A549 (cell line): ENCODE data around the gene HLA-G. TPM values are rescaled to one million over a fixed set of nuclear protein-coding genes. Genes with fewer than 3 reads are reported as not detected.

Experiments
- ATAC-seq, 2 experiments: fragments of 200-7000 bp in 1 of 2; fragments of >200 bp in 1 of 2; cut with Nextera tagmentation in 1 of 2; cut with Tn5 transposase in 1 of 2; 3 replicates each; pipeline versions ENCODE4 v1.8.0 to v1.9.1; 2018 to 2020; ENCODE audit warnings: mild to moderate bottlenecking in 1 of 2, moderate library complexity in 1 of 2
- CTCF ChIA-PET: fragments of 300-600 bp; sonication (Branson Sonifier 250); formaldehyde crosslinking; extraction: SDS; loops from one replicate; lab custom pipeline; 2021; ENCODE audit warnings: antibody characterized with exemption, inconsistent platforms; lab: Yijun Ruan, JAX
- POLR2A ChIA-PET: fragments of 350-600 bp; formaldehyde crosslinking; extraction: SDS; loops from one replicate; lab custom pipeline; 2021; ENCODE audit warnings: antibody characterized with exemption, inconsistent platforms; lab: Yijun Ruan, JAX
- DNase-seq, 2 experiments: peaks; one replicate each; pipeline versions ENCODE4 v3.0.0 to v3.0.0-alpha.2; 2011 to 2016; ENCODE audit warnings: low read depth in 1 of 2, low spot score in 1 of 2
- FAIRE-seq: peaks from 2 replicates; lab custom pipeline; 2011; peaks lifted over from hg19 to GRCh38; lab: Jason Lieb, UNC
- H3K27ac ChIP-seq, 2 experiments: fragments of >200 bp; sonication (Bioruptor Twin); formaldehyde crosslinking; 3 replicates each; pipeline ENCODE4 v1.5.1; 2016 to 2017
- H3K4me1 ChIP-seq: fragments of >200 bp; sonication (Bioruptor Twin); formaldehyde crosslinking; 3 replicates; pipeline ENCODE4 v1.6.1; 2016
- H3K4me2 ChIP-seq: fragments of >200 bp; sonication (Bioruptor Twin); formaldehyde crosslinking; 3 replicates; pipeline ENCODE4 v1.6.1; 2016
- H3K4me3 ChIP-seq: fragments of >200 bp; sonication (Bioruptor Twin); formaldehyde crosslinking; 3 replicates; pipeline ENCODE4 v1.5.1; 2016
- H3K9me3 ChIP-seq: fragments of >200 bp; sonication (Bioruptor Twin); formaldehyde crosslinking; 3 replicates; pipeline ENCODE4 v1.6.1; 2016
- BHLHE40 ChIP-seq: IDR thresholded peaks from 2 replicates; pipeline ENCODE4 v1.6.1; 2012; ENCODE audit warnings: low read depth, low read length, inconsistent platforms
- EHMT2 ChIP-seq: fragments of 200-600 bp; sonication (generic); IDR thresholded peaks from 2 replicates; pipeline ENCODE4 v1.6.1; 2016; ENCODE audit warnings: antibody characterized with exemption, low read depth, mild to moderate bottlenecking, moderate library complexity
- EP300 ChIP-seq, 2 experiments: fragments of >200 bp; sonication (Bioruptor Twin); formaldehyde crosslinking; IDR thresholded peaks; 2 replicates in 1 of 2; 3 replicates in 1 of 2; pipeline ENCODE4 v1.6.1; 2016 to 2017
- GATA3 ChIP-seq: IDR thresholded peaks from 2 replicates; pipeline ENCODE4 v1.6.1; 2012; ENCODE audit warnings: borderline replicate concordance
- HEYL ChIP-seq: fragments of 250-450 bp; sonication (Bioruptor Pico); IDR thresholded peaks from 2 replicates; pipeline ENCODE4 v1.8.0; 2021; ENCODE audit warnings: mild to moderate bottlenecking, moderate library complexity
- NFE2L2 ChIP-seq: fragments of 150-350 bp; conservative IDR thresholded peaks from 2 replicates; pipeline ENCODE4 v1.6.1; 2014; ENCODE audit warnings: low read length
- NPAS2 ChIP-seq: fragments of 250-450 bp; sonication (Bioruptor Pico); IDR thresholded peaks from 2 replicates; pipeline ENCODE4 v1.8.0; 2022; ENCODE audit warnings: mild to moderate bottlenecking, moderate library complexity, borderline replicate concordance
- PHF8 ChIP-seq: fragments of 200-600 bp; sonication (generic); IDR thresholded peaks from 2 replicates; pipeline ENCODE4 v1.6.1; 2016; ENCODE audit warnings: low read depth, mild to moderate bottlenecking, antibody characterized with exemption, moderate library complexity, borderline replicate concordance
- POLR2AphosphoS2 ChIP-seq: conservative IDR thresholded peaks from 2 replicates; pipeline ENCODE4 v1.6.1; 2012; ENCODE audit warnings: low read length, improper control_type of control experiment, inconsistent platforms
- RARB ChIP-seq: fragments of 250-450 bp; sonication (Bioruptor Pico); IDR thresholded peaks from 2 replicates; pipeline ENCODE4 v1.8.0; 2021; ENCODE audit warnings: mild to moderate bottlenecking, moderate library complexity
- RFX5 ChIP-seq: fragments of 450-650 bp; IDR thresholded peaks from 2 replicates; pipeline ENCODE4 v1.7.1; 2014; ENCODE audit warnings: antibody characterized with exemption, mild to moderate bottlenecking, moderate library complexity
- SREBF2 ChIP-seq: fragments of 450-650 bp; IDR thresholded peaks from 2 replicates; pipeline ENCODE4 v1.6.1; 2014; ENCODE audit warnings: mild to moderate bottlenecking, moderate library complexity
- TFCP2L1 ChIP-seq: fragments of 250-450 bp; sonication (Bioruptor Pico); IDR thresholded peaks from 2 replicates; pipeline ENCODE4 v1.5.0; 2021; ENCODE audit warnings: mild to moderate bottlenecking
- TP53 ChIP-seq: fragments of 250-450 bp; sonication (Bioruptor Pico); IDR thresholded peaks from 2 replicates; pipeline ENCODE4 v1.5.0; 2021; ENCODE audit warnings: mild to moderate bottlenecking, moderate library complexity
- ZC3H11A ChIP-seq: fragments of 450-650 bp; IDR thresholded peaks from 2 replicates; pipeline ENCODE4 v1.6.1; 2014; ENCODE audit warnings: antibody characterized with exemption, mild to moderate bottlenecking
- ZFP36 ChIP-seq: fragments of 450-650 bp; IDR thresholded peaks from 2 replicates; pipeline ENCODE4 v1.6.1; 2014; ENCODE audit warnings: borderline replicate concordance; ENCODE audit not compliant: partially characterized antibody
- ZSCAN20 ChIP-seq: fragments of 250-450 bp; sonication (Bioruptor Pico); IDR thresholded peaks from 2 replicates; pipeline ENCODE4 v1.8.0; 2022; ENCODE audit warnings: mild to moderate bottlenecking, moderate library complexity
- WGBS: methylation state at CpG from one replicate; pipeline ENCODE4 v1.1.6; 2017; ENCODE audit errors: missing lambda C conversion rate; 5-methylcytosine and 5-hydroxymethylcytosine counted together
- polyA plus RNA-seq, 4 experiments: library from polyadenylated mRNA; depleted of rRNA in 3 of 4; stranded (reverse); fragments of >200 nt; fragmentation: RNase III in 1 of 4; extraction: RNeasy Plus Mini Kit Qiagen cat#74134 plus additional on column Dnase treatment in 1 of 4; gene quantifications; 2 replicates in 3 of 4; 3 replicates in 1 of 4; pipeline ENCODE4 v1.2.3, GENCODE V29; 2011 to 2017
- TF ChIP-seq, protein P1 (sequence below): IDR thresholded peaks from 2 replicates; pipeline ENCODE4 v1.6.1; 2012; ENCODE audit warnings: low read depth, borderline replicate concordance
- TF ChIP-seq, protein P2 (sequence below): fragments of 250-450 bp; sonication (Bioruptor Pico); IDR thresholded peaks from 2 replicates; pipeline ENCODE4 v1.5.0; 2021; ENCODE audit warnings: mild to moderate bottlenecking, moderate library complexity, borderline replicate concordance
- TF ChIP-seq, protein P3 (sequence below): fragments of 250-450 bp; sonication (Bioruptor Pico); IDR thresholded peaks from 2 replicates; pipeline ENCODE4 v1.5.0; 2020; ENCODE audit warnings: low read depth, mild to moderate bottlenecking, moderate library complexity
- TF ChIP-seq, protein P4 (sequence below): IDR thresholded peaks from 2 replicates; pipeline ENCODE4 v1.6.1; 2012
- TF ChIP-seq, protein P5 (sequence below): fragments of >200 bp; sonication (Bioruptor Twin); formaldehyde crosslinking; IDR thresholded peaks from 3 replicates; pipeline ENCODE4 v1.6.1; 2016
- TF ChIP-seq, protein P6 (sequence below): fragments of 150-350 bp; IDR thresholded peaks from 2 replicates; pipeline ENCODE4 v1.6.1; 2014; ENCODE audit warnings: low read depth, mild to moderate bottlenecking, low read length

The HLA-G gene
- polyA plus RNA-seq, 2 of the 4 experiments (the other 2 are of a cell fraction), result 0.06 TPM; not detected in 1

DNA sequence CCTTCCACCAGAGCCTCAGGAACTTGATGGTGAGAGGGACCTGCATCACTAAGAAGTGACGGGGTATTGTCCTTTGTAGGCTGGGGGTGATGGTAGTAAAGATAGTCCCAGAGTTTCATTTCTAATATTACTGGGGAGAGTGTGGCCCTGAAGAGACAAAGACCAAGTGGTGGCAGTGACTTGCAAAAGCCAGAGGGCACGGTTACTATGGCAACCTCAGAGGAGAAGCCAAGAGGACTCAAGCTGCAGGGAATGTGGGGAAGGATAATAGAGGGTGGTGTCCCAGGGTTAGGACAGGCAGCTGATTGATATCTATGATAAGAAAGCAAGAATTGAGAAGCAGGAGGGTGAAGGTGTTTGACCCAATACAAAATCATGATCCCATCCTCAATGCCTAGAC is 42.5 kb downstream of the HLA-G start:
- FAIRE-seq (no peak), ATAC-seq (no peak), DNase-seq (no peak)
- ChIA-PET CTCF (no interaction called here), POLR2A (no interaction called here)
- no peak overlapping the region for H3K27ac ChIP-seq
- no peaks in the 10 kb centered on the region for H3K9me3 ChIP-seq
- WGBS, result 2% methylated on average over 2 of the region's 2 CpGs
- H3K4me1 ChIP-seq, result no peaks in the 10 kb centered on the region
- no peak overlapping the region for H3K4me3 ChIP-seq
- H3K4me2 ChIP-seq, result no peak overlapping the region
- TF ChIP-seq ZFP36 (no peak), EP300 (IDR thresholded peaks at IDR 0.05) (no peak), NFE2L2 (no peak), TP53 (CRISPR knock-in tag) (no peak), SREBF2 (no peak), EHMT2 (no peak), RARB (CRISPR knock-in tag) (no peak), NPAS2 (CRISPR knock-in tag) (no peak)
- TF ChIP-seq, protein P1, sequence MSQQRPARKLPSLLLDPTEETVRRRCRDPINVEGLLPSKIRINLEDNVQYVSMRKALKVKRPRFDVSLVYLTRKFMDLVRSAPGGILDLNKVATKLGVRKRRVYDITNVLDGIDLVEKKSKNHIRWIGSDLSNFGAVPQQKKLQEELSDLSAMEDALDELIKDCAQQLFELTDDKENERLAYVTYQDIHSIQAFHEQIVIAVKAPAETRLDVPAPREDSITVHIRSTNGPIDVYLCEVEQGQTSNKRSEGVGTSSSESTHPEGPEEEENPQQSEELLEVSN, result no peak
- TF ChIP-seq, protein P2, sequence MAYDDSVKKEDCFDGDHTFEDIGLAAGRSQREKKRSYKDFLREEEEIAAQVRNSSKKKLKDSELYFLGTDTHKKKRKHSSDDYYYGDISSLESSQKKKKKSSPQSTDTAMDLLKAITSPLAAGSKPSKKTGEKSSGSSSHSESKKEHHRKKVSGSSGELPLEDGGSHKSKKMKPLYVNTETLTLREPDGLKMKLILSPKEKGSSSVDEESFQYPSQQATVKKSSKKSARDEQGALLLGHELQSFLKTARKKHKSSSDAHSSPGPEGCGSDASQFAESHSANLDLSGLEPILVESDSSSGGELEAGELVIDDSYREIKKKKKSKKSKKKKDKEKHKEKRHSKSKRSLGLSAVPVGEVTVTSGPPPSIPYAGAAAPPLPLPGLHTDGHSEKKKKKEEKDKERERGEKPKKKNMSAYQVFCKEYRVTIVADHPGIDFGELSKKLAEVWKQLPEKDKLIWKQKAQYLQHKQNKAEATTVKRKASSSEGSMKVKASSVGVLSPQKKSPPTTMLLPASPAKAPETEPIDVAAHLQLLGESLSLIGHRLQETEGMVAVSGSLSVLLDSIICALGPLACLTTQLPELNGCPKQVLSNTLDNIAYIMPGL (CRISPR knock-in tag), result no peak
- TF ChIP-seq, protein P3, sequence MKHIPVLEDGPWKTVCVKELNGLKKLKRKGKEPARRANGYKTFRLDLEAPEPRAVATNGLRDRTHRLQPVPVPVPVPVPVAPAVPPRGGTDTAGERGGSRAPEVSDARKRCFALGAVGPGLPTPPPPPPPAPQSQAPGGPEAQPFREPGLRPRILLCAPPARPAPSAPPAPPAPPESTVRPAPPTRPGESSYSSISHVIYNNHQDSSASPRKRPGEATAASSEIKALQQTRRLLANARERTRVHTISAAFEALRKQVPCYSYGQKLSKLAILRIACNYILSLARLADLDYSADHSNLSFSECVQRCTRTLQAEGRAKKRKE, result no peak
- TF ChIP-seq, protein P4, sequence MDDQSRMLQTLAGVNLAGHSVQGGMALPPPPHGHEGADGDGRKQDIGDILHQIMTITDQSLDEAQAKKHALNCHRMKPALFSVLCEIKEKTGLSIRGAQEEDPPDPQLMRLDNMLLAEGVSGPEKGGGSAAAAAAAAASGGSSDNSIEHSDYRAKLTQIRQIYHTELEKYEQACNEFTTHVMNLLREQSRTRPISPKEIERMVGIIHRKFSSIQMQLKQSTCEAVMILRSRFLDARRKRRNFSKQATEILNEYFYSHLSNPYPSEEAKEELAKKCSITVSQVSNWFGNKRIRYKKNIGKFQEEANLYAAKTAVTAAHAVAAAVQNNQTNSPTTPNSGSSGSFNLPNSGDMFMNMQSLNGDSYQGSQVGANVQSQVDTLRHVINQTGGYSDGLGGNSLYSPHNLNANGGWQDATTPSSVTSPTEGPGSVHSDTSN, result no peak
- TF ChIP-seq, protein P5, sequence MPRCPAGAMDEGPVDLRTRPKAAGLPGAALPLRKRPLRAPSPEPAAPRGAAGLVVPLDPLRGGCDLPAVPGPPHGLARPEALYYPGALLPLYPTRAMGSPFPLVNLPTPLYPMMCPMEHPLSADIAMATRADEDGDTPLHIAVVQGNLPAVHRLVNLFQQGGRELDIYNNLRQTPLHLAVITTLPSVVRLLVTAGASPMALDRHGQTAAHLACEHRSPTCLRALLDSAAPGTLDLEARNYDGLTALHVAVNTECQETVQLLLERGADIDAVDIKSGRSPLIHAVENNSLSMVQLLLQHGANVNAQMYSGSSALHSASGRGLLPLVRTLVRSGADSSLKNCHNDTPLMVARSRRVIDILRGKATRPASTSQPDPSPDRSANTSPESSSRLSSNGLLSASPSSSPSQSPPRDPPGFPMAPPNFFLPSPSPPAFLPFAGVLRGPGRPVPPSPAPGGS, result no peak

DNA sequence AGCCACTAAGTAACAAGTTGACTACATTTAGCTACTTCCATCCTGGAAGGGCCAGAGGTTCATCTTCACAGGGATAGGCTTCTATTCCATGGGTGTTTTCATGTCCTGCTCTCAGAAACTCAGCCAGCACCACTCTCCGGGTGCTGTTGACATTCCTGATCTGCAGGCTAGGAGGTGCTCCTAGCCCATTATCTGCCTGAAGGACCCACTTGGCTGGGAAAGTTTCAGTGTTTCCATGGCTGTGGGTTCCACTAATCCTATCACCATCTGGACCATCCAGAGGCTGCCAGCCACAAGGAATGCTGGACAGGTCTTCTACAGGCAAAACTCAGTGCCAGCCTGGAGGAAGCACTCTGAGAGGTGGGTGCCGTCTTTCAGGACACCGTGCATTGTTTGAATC is 45.2 kb downstream of the HLA-G start:
- FAIRE-seq (no peak), ATAC-seq (no peak), DNase-seq (no peak)
- Histone ChIP-seq H3K27ac (no peak overlapping the region), H3K9me3 (no peaks in the 10 kb centered on the region), H3K4me3 (no peak overlapping the region), H3K4me2 (no peak overlapping the region), H3K4me1 (no peaks in the 10 kb centered on the region)
- WGBS, result 0% methylated on average over 2 of the region's 3 CpGs
- ChIA-PET POLR2A (no interaction called here), CTCF (interaction anchor here (1.2 kb wide), 1 partner anchor 47 kb away, joined by 3 read pairs; no protein-coding TSS in a partner anchor)
- TF ChIP-seq PHF8 (no peak), TFCP2L1 (no peak), ZSCAN20 (CRISPR knock-in tag) (no peak), ZC3H11A (no peak), GATA3 (no peak), POLR2AphosphoS2 (no peak), SREBF2 (no peak), HEYL (CRISPR knock-in tag) (no peak), BHLHE40 (no peak), RFX5 (no peak)
- TF ChIP-seq, protein P6, sequence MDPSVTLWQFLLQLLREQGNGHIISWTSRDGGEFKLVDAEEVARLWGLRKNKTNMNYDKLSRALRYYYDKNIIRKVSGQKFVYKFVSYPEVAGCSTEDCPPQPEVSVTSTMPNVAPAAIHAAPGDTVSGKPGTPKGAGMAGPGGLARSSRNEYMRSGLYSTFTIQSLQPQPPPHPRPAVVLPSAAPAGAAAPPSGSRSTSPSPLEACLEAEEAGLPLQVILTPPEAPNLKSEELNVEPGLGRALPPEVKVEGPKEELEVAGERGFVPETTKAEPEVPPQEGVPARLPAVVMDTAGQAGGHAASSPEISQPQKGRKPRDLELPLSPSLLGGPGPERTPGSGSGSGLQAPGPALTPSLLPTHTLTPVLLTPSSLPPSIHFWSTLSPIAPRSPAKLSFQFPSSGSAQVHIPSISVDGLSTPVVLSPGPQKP, result no peak
